Common myeloid progenitor, CD34-positive (primary cell): ENCODE data around the gene MTERF4.

ENCODE experiments used
- CTCF ChIA-PET: fragments of 350-600 bp; sonication (Branson Sonifier 250); formaldehyde crosslinking; loops from one replicate; lab custom pipeline; 2021; ENCODE audit warnings: antibody characterized with exemption; lab: Charles Lee
- POLR2A ChIA-PET: fragments of 350-600 bp; sonication (Branson Sonifier 250); formaldehyde crosslinking; loops from one replicate; lab custom pipeline; 2021; ENCODE audit warnings: antibody characterized with exemption; lab: Charles Lee
- DNase-seq, 3 donors: peaks; one replicate each; pipeline versions ENCODE4 v3.0.0 to v3.0.0-alpha.2; 2013
- H3K27ac ChIP-seq, 2 experiments: 1 replicate in 1 of 2; 2 replicates in 1 of 2; pipeline ENCODE4 v1.7.0; 2013; ENCODE audit warnings: inconsistent platforms in 2 of 2, low read length in 2 of 2, mild to moderate bottlenecking in 2 of 2, low read depth in 1 of 2, moderate library complexity in 1 of 2; ENCODE audit not compliant: severe bottlenecking in 2 of 2, insufficient read depth in 1 of 2, poor library complexity in 1 of 2
- H3K27me3 ChIP-seq, 5 experiments: replicated peaks in 2 of 5; 1 replicate in 3 of 5; 2 replicates in 2 of 5; pipeline versions ENCODE4 v1.6.1 to v1.7.0; 2013; ENCODE audit warnings: low read length in 4 of 5, mild to moderate bottlenecking in 2 of 5, moderate library complexity in 2 of 5, inconsistent platforms in 1 of 5; ENCODE audit not compliant: insufficient read depth in 5 of 5, control insufficient read depth in 4 of 5
- H3K36me3 ChIP-seq, 4 experiments: 1 replicate in 2 of 4; 2 replicates in 2 of 4; pipeline versions ENCODE4 v1.6.1 to v1.7.0; 2013; ENCODE audit warnings: low read length in 3 of 4, control low read depth in 1 of 4, mild to moderate bottlenecking in 1 of 4; ENCODE audit not compliant: control insufficient read depth in 4 of 4, insufficient read depth in 4 of 4
- H3K4me1 ChIP-seq, 4 experiments: 1 replicate in 3 of 4; 2 replicates in 1 of 4; pipeline versions ENCODE4 v1.6.1 to v1.7.1; 2013; ENCODE audit warnings: low read length in 3 of 4, mild to moderate bottlenecking in 3 of 4, control low read depth in 1 of 4, inconsistent platforms in 1 of 4, moderate library complexity in 1 of 4; ENCODE audit not compliant: control insufficient read depth in 4 of 4, insufficient read depth in 4 of 4; ENCODE audit errors: control extremely low read depth in 1 of 4
- H3K4me3 ChIP-seq, 7 experiments: 1 replicate in 4 of 7; 2 replicates in 3 of 7; pipeline versions ENCODE4 v1.5.1 to v1.7.0; 2013; ENCODE audit warnings: mild to moderate bottlenecking in 7 of 7, low read length in 6 of 7, moderate library complexity in 6 of 7, inconsistent platforms in 2 of 7, low read depth in 2 of 7, control low read depth in 1 of 7; ENCODE audit not compliant: insufficient read depth in 4 of 7, control insufficient read depth in 1 of 7; ENCODE audit errors: extremely low read depth in 1 of 7
- H3K9me3 ChIP-seq, 5 experiments: 1 replicate in 4 of 5; 2 replicates in 1 of 5; pipeline versions ENCODE4 v1.6.1 to v1.7.1; 2013; ENCODE audit warnings: low read length in 4 of 5, mild to moderate bottlenecking in 2 of 5, inconsistent platforms in 1 of 5, low read depth in 1 of 5, moderate library complexity in 1 of 5; ENCODE audit not compliant: control insufficient read depth in 4 of 5, insufficient read depth in 2 of 5; ENCODE audit errors: control extremely low read depth in 1 of 5
- WGBS: methylation state at CpG from one replicate; pipeline ENCODE4 v1.1.5; 2013; ENCODE audit not compliant: insufficient coverage; 5-methylcytosine and 5-hydroxymethylcytosine counted together

MTERF4 gene

GRCh38 chr2:241061275-241061674 is 40.8 kb downstream of the MTERF4 start:
- DNase-seq: no peak
- Histone ChIP-seq H3K36me3 (no peaks in the 10 kb centered on the region), H3K9me3 (no peaks in the 10 kb centered on the region), H3K27ac (no peak overlapping the region), H3K4me1 (peaks cover 0 to 9% (median 2%) of the 10 kb centered on the region in 4 experiments), H3K4me3 (no peak overlapping the region), H3K27me3 (peaks cover 0 to 14% (median 0%) of the 10 kb centered on the region in 5 experiments)
- ChIA-PET CTCF (interaction anchor here (0.6 kb wide), 1 partner anchor 108 kb away, joined by 4 read pairs; no protein-coding TSS in a partner anchor), POLR2A (no interaction called here)
- WGBS: 100% methylated on average over 2 of the region's 6 CpGs

GRCh38 chr2:241053576-241054251 is 48.4 kb downstream of the MTERF4 start:
- H3K36me3 ChIP-seq: peaks cover 0 to 7% (median 3%) of the 10 kb centered on the region in 4 experiments
- H3K9me3 ChIP-seq: no peaks in the 10 kb centered on the region
- peaks cover 0 to 5% (median 0%) of the 10 kb centered on the region in 5 experiments for H3K27me3 ChIP-seq
- 94% methylated on average over 6 of the region's 8 CpGs for WGBS
- ChIA-PET POLR2A (interaction anchor here (0.6 kb wide), 1 partner anchor 129 kb away, joined by 3 read pairs; no protein-coding TSS in a partner anchor), CTCF (no interaction called here)
- H3K4me1 ChIP-seq: no peaks in the 10 kb centered on the region
- DNase-seq: no peak
- H3K4me3 ChIP-seq: no peak overlapping the region
- H3K27ac ChIP-seq: no peak overlapping the region

GRCh38 chr2:241052677-241053360 is 49.3 kb downstream of the MTERF4 start:
- WGBS: 94% methylated on average over 28 of the region's 31 CpGs
- H3K9me3 ChIP-seq: no peaks in the 10 kb centered on the region
- H3K4me1 ChIP-seq: no peaks in the 10 kb centered on the region
- CTCF ChIA-PET: no interaction called here
- no peak overlapping the region for H3K27ac ChIP-seq
- peaks cover 0 to 7% (median 3%) of the 10 kb centered on the region in 4 experiments for H3K36me3 ChIP-seq
- DNase-seq: no peak
- POLR2A ChIA-PET: no interaction called here
- peaks cover 0 to 5% (median 0%) of the 10 kb centered on the region in 5 experiments for H3K27me3 ChIP-seq
- H3K4me3 ChIP-seq: no peak overlapping the region

GRCh38 chr2:241051578-241052487 is 50.3 kb downstream of the MTERF4 start:
- Histone ChIP-seq H3K4me3 (no peak overlapping the region), H3K36me3 (peaks cover 0 to 7% (median 3%) of the 10 kb centered on the region in 4 experiments), H3K9me3 (no peaks in the 10 kb centered on the region), H3K27me3 (peaks cover 0 to 5% (median 0%) of the 10 kb centered on the region in 5 experiments), H3K4me1 (no peaks in the 10 kb centered on the region), H3K27ac (no peak overlapping the region)
- no peak for DNase-seq
- CTCF ChIA-PET: no interaction called here
- POLR2A ChIA-PET: no interaction called here
- WGBS: 99% methylated on average over 21 of the region's 33 CpGs

- POLR2A ChIA-PET: no interaction called here
- H3K27ac ChIP-seq: no peak overlapping the region
- CTCF ChIA-PET: no interaction called here
- DNase-seq: no peak
- 95% methylated on average over 17 of the region's 18 CpGs for WGBS
- H3K9me3 ChIP-seq: no peaks in the 10 kb centered on the region
- H3K4me3 ChIP-seq: no peak overlapping the region
- H3K27me3 ChIP-seq: peaks cover 0 to 5% (median 0%) of the 10 kb centered on the region in 5 experiments
- no peaks in the 10 kb centered on the region for H3K4me1 ChIP-seq
- H3K36me3 ChIP-seq: peaks cover 0 to 7% (median 3%) of the 10 kb centered on the region in 4 experiments
These were observed 51.2 kb downstream of the MTERF4 start for GRCh38 chr2:241050624-241051577.
